Thoracic aorta (tissue), 2 donors: ENCODE data around the gene TFF2. TPM values are rescaled to one million over a fixed set of nuclear protein-coding genes. Genes with fewer than 3 reads are reported as not detected.

Source experiments
- ATAC-seq: fragments of 150-250 bp; one replicate; pipeline ENCODE4 v1.8.0; 2017; ENCODE audit warnings: low read depth; ENCODE audit not compliant: insufficient number of reproducible peaks, low FRiP score
- DNase-seq: peaks from one replicate; pipeline ENCODE4 v3.0.0-alpha.2; 2020; ENCODE audit warnings: low spot score
- H3K27ac ChIP-seq, 2 donors: fragments of 200-600 bp; sonication (generic); 1 replicate in 1 of 2; 2 replicates in 1 of 2; pipeline ENCODE4 v1.5.1; 2016; ENCODE audit warnings: mild to moderate bottlenecking in 2 of 2, moderate library complexity in 2 of 2
- H3K27me3 ChIP-seq: fragments of 200-600 bp; sonication (generic); replicated peaks from 2 replicates; pipeline ENCODE4 v1.6.0; 2016; ENCODE audit warnings: mild to moderate bottlenecking; ENCODE audit not compliant: insufficient read depth
- H3K36me3 ChIP-seq: fragments of 200-600 bp; sonication (generic); one replicate; pipeline ENCODE4 v1.5.1; 2016
- H3K4me1 ChIP-seq, 2 donors: fragments of 200-600 bp; sonication (generic); 1 replicate in 1 of 2; 2 replicates in 1 of 2; pipeline versions ENCODE4 v1.5.1 to v1.6.0; 2016; ENCODE audit warnings: low read depth in 2 of 2, mild to moderate bottlenecking in 1 of 2; ENCODE audit not compliant: control insufficient read depth in 1 of 2
- H3K4me3 ChIP-seq: fragments of 200-600 bp; sonication (generic); 2 replicates; pipeline ENCODE4 v1.5.1; 2016; ENCODE audit warnings: mild to moderate bottlenecking
- H3K9me3 ChIP-seq: fragments of 200-600 bp; sonication (generic); 2 replicates; pipeline ENCODE4 v1.5.1; 2016
- CTCF ChIP-seq: fragments of 200-600 bp; sonication (generic); IDR thresholded peaks from one replicate; pipeline ENCODE4 v1.5.1; 2019; ENCODE audit warnings: antibody characterized with exemption
- total RNA-seq, 2 donors: library from RNA; depleted of rRNA; stranded (reverse); fragments of >200 nt; gene quantifications; one replicate each; pipeline versions ENCODE4 v1.1.0 to v1.2.3, GENCODE V29; 2016

TFF2 gene
- total RNA-seq, 2 donors from 2014 or later = 17.0 TPM; not detected in 1

GRCh38 chr21:42340187-42341050, 10.4 kb downstream of the TFF2 start:
- H3K36me3 ChIP-seq = no peaks in the 10 kb centered on the region
- no peak for TF ChIP-seq CTCF
- H3K4me1 ChIP-seq = no peaks in the 10 kb centered on the region
- H3K27ac ChIP-seq = no peak overlapping the region
- H3K27me3 ChIP-seq = no peaks in the 10 kb centered on the region
- DNase-seq (no peak), ATAC-seq (no peak)
- H3K9me3 ChIP-seq = no peaks in the 10 kb centered on the region
- no peak overlapping the region for H3K4me3 ChIP-seq

- Histone ChIP-seq H3K27me3 (no peaks in the 10 kb centered on the region), H3K36me3 (no peaks in the 10 kb centered on the region), H3K27ac (no peak overlapping the region), H3K4me3 (no peak overlapping the region), H3K9me3 (no peaks in the 10 kb centered on the region), H3K4me1 (no peaks in the 10 kb centered on the region)
- no peak for TF ChIP-seq CTCF
- ATAC-seq (no peak), DNase-seq (no peak)
Measured at GRCh38 chr21:42338729-42339715, 11.8 kb downstream of the TFF2 start.

GRCh38 chr21:42337830-42338728, 12.7 kb downstream of the TFF2 start:
- DNase-seq = no peak
- no peak overlapping the region for H3K27ac ChIP-seq
- no peak for TF ChIP-seq CTCF

GRCh38 chr21:42337276-42337675, 13.5 kb downstream of the TFF2 start:
- DNase-seq (no peak), ATAC-seq (no peak)
- Histone ChIP-seq H3K36me3 (no peaks in the 10 kb centered on the region), H3K4me1 (no peaks in the 10 kb centered on the region), H3K27ac (no peak overlapping the region), H3K9me3 (no peaks in the 10 kb centered on the region), H3K4me3 (no peak overlapping the region), H3K27me3 (no peaks in the 10 kb centered on the region)
- no peak for TF ChIP-seq CTCF

More at GRCh38 chr21:42337830-42338728, 12.7 kb downstream of the TFF2 start:
- H3K36me3 ChIP-seq = no peaks in the 10 kb centered on the region
- H3K9me3 ChIP-seq = no peaks in the 10 kb centered on the region
- no peak overlapping the region for H3K4me3 ChIP-seq
- ATAC-seq = no peak
- no peaks in the 10 kb centered on the region for H3K4me1 ChIP-seq
- H3K27me3 ChIP-seq = no peaks in the 10 kb centered on the region
